ENCODE measurements around the gene NKX1-1.

- TF ChIP-seq EZH2 (optimal IDR thresholded peaks at IDR 0.05; ENCODE audit: low read depth, low read length) (no peak), EZH2phosphoT487 (IDR thresholded peaks at IDR 0.05; ENCODE audit: low read length) (no peak)
Measured at GRCh38 chr4:1355378-1355777, 50.9 kb downstream of the NKX1-1 start.

Data from MM.1S (cell line).